ENCODE measurements around the gene LBX1. TPM values are rescaled to one million over a fixed set of nuclear protein-coding genes. Genes with fewer than 3 reads are reported as not detected.
A peak's percentile ranks its signal among the peaks of the same experiment; 100 is the strongest.

LBX1 gene
- total RNA-seq, 2 donors from 2014 or later = not detected

DNA sequence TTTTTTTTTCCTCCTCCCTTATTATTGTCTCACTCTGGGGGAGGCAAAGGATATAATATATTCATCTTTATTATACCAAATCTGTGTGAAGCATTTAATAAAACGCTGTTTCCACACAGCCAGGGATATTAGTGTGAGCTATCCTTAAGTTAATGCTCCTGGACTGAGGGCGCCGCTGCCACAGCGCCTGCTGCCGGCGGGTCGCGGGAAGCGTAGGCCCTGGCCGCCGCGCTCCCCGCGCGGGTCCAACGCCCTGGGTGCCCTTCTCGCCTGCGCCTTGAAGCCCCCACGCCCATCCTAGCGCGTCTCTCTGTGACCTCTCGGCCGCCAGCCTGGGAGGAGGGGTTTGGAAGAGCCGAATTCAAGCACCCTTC is 9.5 kb upstream of the LBX1 start:
- Histone ChIP-seq H3K36me3 (no peaks in the 10 kb centered on the region), H3K27me3 (replicated peaks; ENCODE audit: insufficient read depth) (peaks cover 46% of the 10 kb centered on the region), H3K4me1 (replicated peaks) (no peaks in the 10 kb centered on the region), H3K27ac (no peak overlapping the region), H3K9me3 (no peaks in the 10 kb centered on the region), H3K4me3 (no peak overlapping the region)
- DNase-seq (ENCODE audit: low spot score) = no peak
- WGBS = 27% methylated on average over 21 of the region's 24 CpGs
- intact Hi-C loops (cut with DNase I) = no loop called here
- TF ChIP-seq POLR2A (IDR thresholded peaks at IDR 0.05) (no peak), POLR2AphosphoS5 (IDR thresholded peaks at IDR 0.05) (no peak)
- TF ChIP-seq, protein P1, sequence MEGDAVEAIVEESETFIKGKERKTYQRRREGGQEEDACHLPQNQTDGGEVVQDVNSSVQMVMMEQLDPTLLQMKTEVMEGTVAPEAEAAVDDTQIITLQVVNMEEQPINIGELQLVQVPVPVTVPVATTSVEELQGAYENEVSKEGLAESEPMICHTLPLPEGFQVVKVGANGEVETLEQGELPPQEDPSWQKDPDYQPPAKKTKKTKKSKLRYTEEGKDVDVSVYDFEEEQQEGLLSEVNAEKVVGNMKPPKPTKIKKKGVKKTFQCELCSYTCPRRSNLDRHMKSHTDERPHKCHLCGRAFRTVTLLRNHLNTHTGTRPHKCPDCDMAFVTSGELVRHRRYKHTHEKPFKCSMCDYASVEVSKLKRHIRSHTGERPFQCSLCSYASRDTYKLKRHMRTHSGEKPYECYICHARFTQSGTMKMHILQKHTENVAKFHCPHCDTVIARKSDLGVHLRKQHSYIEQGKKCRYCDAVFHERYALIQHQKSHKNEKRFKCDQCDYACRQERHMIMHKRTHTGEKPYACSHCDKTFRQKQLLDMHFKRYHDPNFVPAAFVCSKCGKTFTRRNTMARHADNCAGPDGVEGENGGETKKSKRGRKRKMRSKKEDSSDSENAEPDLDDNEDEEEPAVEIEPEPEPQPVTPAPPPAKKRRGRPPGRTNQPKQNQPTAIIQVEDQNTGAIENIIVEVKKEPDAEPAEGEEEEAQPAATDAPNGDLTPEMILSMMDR (IDR thresholded peaks at IDR 0.05) = peak in 1 of 4 experiments; percentile 22

- Histone ChIP-seq H3K27me3 (replicated peaks; ENCODE audit: insufficient read depth) (peaks cover 52% of the 10 kb centered on the region), H3K9me3 (no peaks in the 10 kb centered on the region), H3K27ac (no peak overlapping the region), H3K4me1 (replicated peaks) (no peaks in the 10 kb centered on the region), H3K4me3 (no peak overlapping the region), H3K36me3 (no peaks in the 10 kb centered on the region)
- intact Hi-C loops (cut with DNase I) = no loop called here
- WGBS = 20% methylated on average over 31 of the region's 31 CpGs
- no peak for DNase-seq (ENCODE audit: low spot score)
- TF ChIP-seq POLR2A (IDR thresholded peaks at IDR 0.05) (no peak), POLR2AphosphoS5 (IDR thresholded peaks at IDR 0.05) (no peak)
- TF ChIP-seq, protein P1 (IDR thresholded peaks at IDR 0.05) = no peak
Measured at GRCh38 chr10:101237982-101238731, 8.9 kb upstream of the LBX1 start.

DNA sequence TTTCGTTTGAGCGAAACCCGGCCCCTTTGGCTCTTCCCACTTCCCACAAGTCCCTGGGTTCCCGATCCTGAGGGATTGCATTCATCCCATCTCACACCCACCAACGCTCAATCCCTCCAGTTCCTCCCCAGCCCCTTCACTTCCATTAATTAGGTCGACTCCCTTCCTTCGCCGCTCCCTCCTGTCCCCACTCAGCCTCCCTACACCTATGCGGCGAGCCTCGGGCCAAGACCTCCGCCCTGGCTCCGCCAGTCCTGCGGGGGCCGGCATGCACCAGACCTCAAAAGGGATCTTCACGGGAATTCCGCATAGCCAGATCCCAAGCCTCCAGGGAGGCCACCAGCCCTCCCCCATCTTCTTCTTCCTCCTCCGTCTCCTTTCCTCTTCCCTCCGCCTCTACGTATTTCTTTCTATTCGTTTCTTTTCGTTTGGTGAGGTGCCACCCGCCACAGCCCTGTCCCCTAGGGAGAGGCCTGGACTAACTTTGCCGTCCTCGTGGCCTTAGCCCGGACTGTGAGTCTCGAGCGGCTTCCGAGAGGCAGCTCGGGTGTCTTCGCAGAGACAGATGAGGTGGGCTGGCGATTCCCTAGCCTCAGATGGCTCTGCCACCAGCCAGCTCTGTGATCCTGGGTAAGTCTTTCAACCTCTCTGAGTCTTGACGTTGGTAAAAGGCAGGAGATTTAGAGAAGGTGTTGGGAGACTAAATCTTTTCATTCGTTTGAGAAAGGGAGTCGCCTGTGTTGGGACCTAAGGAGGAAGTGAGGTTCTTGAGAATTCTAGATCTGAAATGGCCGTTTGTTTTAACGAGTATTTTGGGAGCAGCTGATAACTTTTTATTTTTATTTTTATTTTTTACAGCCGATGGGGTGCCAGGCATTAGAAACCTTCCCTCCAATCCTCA is 8.1 kb upstream of the LBX1 start:
- peaks cover 56% of the 10 kb centered on the region for H3K27me3 ChIP-seq (replicated peaks; ENCODE audit: insufficient read depth)
- no peaks in the 10 kb centered on the region for H3K4me1 ChIP-seq (replicated peaks)
- 11% methylated on average over 38 of the region's 38 CpGs for WGBS
- H3K36me3 ChIP-seq = no peaks in the 10 kb centered on the region
- TF ChIP-seq POLR2A (IDR thresholded peaks at IDR 0.05) (no peak), POLR2AphosphoS5 (IDR thresholded peaks at IDR 0.05) (no peak)
- TF ChIP-seq, protein P1 (IDR thresholded peaks at IDR 0.05) = no peak
- intact Hi-C loops (cut with DNase I) = no loop called here
- H3K4me3 ChIP-seq = no peak overlapping the region
- no peak for DNase-seq (ENCODE audit: low spot score)
- no peaks in the 10 kb centered on the region for H3K9me3 ChIP-seq
- H3K27ac ChIP-seq = no peak overlapping the region

GRCh38 chr10:101236376-101237080 is 7.3 kb upstream of the LBX1 start:
- H3K36me3 ChIP-seq = no peaks in the 10 kb centered on the region
- no peak for DNase-seq (ENCODE audit: low spot score)
- no peak overlapping the region for H3K27ac ChIP-seq
- intact Hi-C loops (cut with DNase I) = no loop called here
- no peaks in the 10 kb centered on the region for H3K9me3 ChIP-seq
- no peak overlapping the region for H3K4me3 ChIP-seq
- TF ChIP-seq, protein P1 (IDR thresholded peaks at IDR 0.05) = no peak
- TF ChIP-seq POLR2AphosphoS5 (IDR thresholded peaks at IDR 0.05) = no peak
- TF ChIP-seq POLR2A (IDR thresholded peaks at IDR 0.05) = no peak
- H3K4me1 ChIP-seq (replicated peaks) = no peaks in the 10 kb centered on the region
- 5% methylated on average over 47 of the region's 47 CpGs for WGBS
- peaks cover 64% of the 10 kb centered on the region for H3K27me3 ChIP-seq (replicated peaks; ENCODE audit: insufficient read depth)

Measured in prostate gland (tissue), 2 donors.